K562 (cell line): Measurements from ENCODE around the gene DNAH3. TPM values are rescaled to one million over a fixed set of nuclear protein-coding genes. Genes with fewer than 3 reads are reported as not detected.

Experiments used
- AFF1 ChIP-seq, 2 experiments: fragments of 450-650 bp; IDR thresholded peaks; 2 replicates each; pipeline ENCODE4 v1.6.1; 2018; ENCODE audit warnings: mild to moderate bottlenecking in 2 of 2, low read depth in 1 of 2; ENCODE audit not compliant: partially characterized antibody in 2 of 2
- BACH1 ChIP-seq: fragments of 200-800 bp; sonication (Bioruptor generic); IDR thresholded peaks from 2 replicates; pipeline ENCODE4 v1.6.1; 2016; ENCODE audit warnings: missing genetic modification characterization, missing compliant biosample characterization
- DIDO1 ChIP-seq: fragments of 450-650 bp; IDR thresholded peaks from 2 replicates; pipeline ENCODE4 v1.6.1; 2016; ENCODE audit warnings: low read depth, missing biosample characterization, missing genetic modification characterization
- GABPA ChIP-seq: fragments of 200-800 bp; sonication (Bioruptor generic); conservative IDR thresholded peaks from 2 replicates; pipeline ENCODE4 v1.6.1; 2016; ENCODE audit warnings: low read depth, missing genetic modification characterization, missing compliant biosample characterization
- GATAD2A ChIP-seq: fragments of 450-650 bp; IDR thresholded peaks from 2 replicates; pipeline ENCODE4 v1.6.1; 2017
- PRDM10 ChIP-seq: fragments of 450-650 bp; IDR thresholded peaks from 2 replicates; pipeline ENCODE4 v1.6.1; 2018; ENCODE audit not compliant: partially characterized antibody
- RREB1 ChIP-seq: fragments of 250-450 bp; sonication (Bioruptor Pico); IDR thresholded peaks from 2 replicates; pipeline ENCODE4 v1.4.0; 2020
- SMARCA5 ChIP-seq: fragments of 450-650 bp; IDR thresholded peaks from 2 replicates; pipeline ENCODE4 v1.6.1; 2016
- STAG1 ChIP-seq: sonication (generic); formaldehyde crosslinking; IDR thresholded peaks from 2 replicates; pipeline ENCODE4 v1.5.0; 2020; ENCODE audit warnings: missing genetic modification reagents, borderline replicate concordance
- TAF15 ChIP-seq: fragments of 200-400 bp; formaldehyde crosslinking; IDR thresholded peaks from 2 replicates; pipeline ENCODE4 v1.6.1; 2017; ENCODE audit warnings: mild to moderate bottlenecking, low read depth, low read length, moderate library complexity
- ZBTB17 ChIP-seq: fragments of 450-650 bp; formaldehyde crosslinking; IDR thresholded peaks from 2 replicates; pipeline ENCODE4 v1.4.0; 2020; ENCODE audit warnings: mild to moderate bottlenecking
- ZNF280B ChIP-seq: fragments of 250-450 bp; sonication (Bioruptor Pico); IDR thresholded peaks from 2 replicates; pipeline ENCODE4 v1.5.1; 2021; ENCODE audit warnings: mild to moderate bottlenecking
- ZNF41 ChIP-seq: fragments of 250-450 bp; sonication (Bioruptor Pico); conservative IDR thresholded peaks from 2 replicates; pipeline ENCODE4 v1.4.0; 2020; ENCODE audit warnings: mild to moderate bottlenecking
- polyA plus RNA-seq, 8 experiments: library from polyadenylated mRNA; depleted of rRNA in 4 of 8; stranded (reverse) in 5 of 8; unstranded in 3 of 8; fragments of >200 nt; fragmentation: Nextera tagmentation in 2 of 8; fragmentation: Illumina TruSeq in 1 of 8; extraction: Ambion mirVana in 2 of 8; extraction: Trizol in 1 of 8; gene quantifications; 2 replicates each; pipeline versions ENCODE4 v1.2.1 to v1.2.3, GENCODE V29; 2011 to 2014; ENCODE audit warnings: inconsistent platforms in 1 of 8, missing spikeins in 1 of 8
- total RNA-seq, 7 experiments: library from RNA; depleted of rRNA in 6 of 7; stranded (reverse); fragments of >200 nt in 6 of 7; fragmentation: Illumina TruSeq in 2 of 7; extraction: Trizol in 2 of 7; gene quantifications; 2 replicates each; pipeline versions ENCODE4 v1.2.1 to v1.2.3, GENCODE V29; 2011 to 2021; ENCODE audit warnings: low replicate concordance in 1 of 7

The DNAH3 gene
- total and polyA plus RNA-seq, 9 of the 15 experiments (the other 6 are each of a cell fraction or from before 2014, with no cell fraction given): 0.32 to 0.84 (median 0.44) TPM

GRCh38 chr16:20948444-20948843, 202.2 kb downstream of the DNAH3 start (continued):
- no peak for TF ChIP-seq ZNF280B (CRISPR knock-in tag)
- no peak for TF ChIP-seq SMARCA5
- TF ChIP-seq GATAD2A: no peak
- no peak for TF ChIP-seq ZNF41
- TF ChIP-seq TAF15: no peak
- peak in 1 of 2 experiments; percentile 65 for TF ChIP-seq AFF1 (IDR thresholded peaks at IDR 0.05; ENCODE audit: low read depth in 1 of 2, partially characterized antibody in 2 of 2)
- TF ChIP-seq RREB1 (CRISPR knock-in tag): no peak
- TF ChIP-seq ZBTB17 (CRISPR knock-in tag): no peak
- no peak for TF ChIP-seq DIDO1 (tag)
- 0 out of 2 replicates have a peak, but pooled peaks have one; percentile 39 for TF ChIP-seq BACH1 (tag)
- no peak for TF ChIP-seq PRDM10
- TF ChIP-seq STAG1: no peak
- peak; percentile 38; the same call in 1 of the 2 replicates for TF ChIP-seq GABPA (tag)
